Activated naive CD4-positive, alpha-beta T cell treated with anti-CD3 and anti-CD28 coated beads, Interleukin-2, amount 50 U/mL, for 72 hours (primary cell): ENCODE data around the gene BMF. TPM values are rescaled to one million over a fixed set of nuclear protein-coding genes. Genes with fewer than 3 reads are reported as not detected.
A peak's percentile ranks its signal among the peaks of the same experiment; 100 is the strongest.

Experiments
- ATAC-seq, 2 donors: fragments of 150-1000 bp; cut with Tn5 transposase; 2 replicates each; pipeline ENCODE4 v1.10.0; 2021; ENCODE audit warnings: mild to moderate bottlenecking in 2 of 2, moderate library complexity in 2 of 2
- DNase-seq, 2 donors: peaks; one replicate each; pipeline ENCODE4 v3.0.0; 2021 to 2022; ENCODE audit warnings: low spot score in 2 of 2
- H3K27ac Mint-ChIP-seq, 2 donors: one replicate each; pipeline ENCODE4 v1.8.0; 2022; ENCODE audit warnings: mild to moderate bottlenecking in 2 of 2, mixed read lengths in 2 of 2
- H3K36me3 Mint-ChIP-seq, 2 donors: one replicate each; pipeline ENCODE4 v1.8.0; 2022; ENCODE audit warnings: mixed read lengths in 2 of 2
- H3K9me3 Mint-ChIP-seq, 2 donors: one replicate each; pipeline ENCODE4 v1.8.0; 2022; ENCODE audit warnings: mixed read lengths in 2 of 2
- total RNA-seq, 2 donors: library from RNA; stranded (reverse); gene quantifications; one replicate each; pipeline ENCODE4 v1.2.3, GENCODE V29; 2022

Gene BMF
- total RNA-seq, 2 donors from 2014 or later, result 10.8 to 11.6 TPM

GRCh38 chr15:40097096-40097967, 11.3 kb downstream of the BMF start:
- H3K36me3 Mint-ChIP-seq, result peaks cover 0 to 5% of the 10 kb centered on the region in 2 donors
- no peak for DNase-seq

GRCh38 chr15:40096094-40096891, 12.4 kb downstream of the BMF start:
- Mint-ChIP-seq H3K36me3 (peaks cover 0 to 5% of the 10 kb centered on the region in 2 donors), H3K27ac (peak overlapping the region; percentile 89 to 97), H3K9me3 (no peaks in the 10 kb centered on the region)
- DNase-seq (no peak), ATAC-seq (peak in 1 of 2 donors; percentile 23)

More at GRCh38 chr15:40097096-40097967, 11.3 kb downstream of the BMF start:
- ATAC-seq, result no peak
- Mint-ChIP-seq H3K27ac (peak overlapping the region; percentile 89 to 97), H3K9me3 (no peaks in the 10 kb centered on the region)

DNA sequence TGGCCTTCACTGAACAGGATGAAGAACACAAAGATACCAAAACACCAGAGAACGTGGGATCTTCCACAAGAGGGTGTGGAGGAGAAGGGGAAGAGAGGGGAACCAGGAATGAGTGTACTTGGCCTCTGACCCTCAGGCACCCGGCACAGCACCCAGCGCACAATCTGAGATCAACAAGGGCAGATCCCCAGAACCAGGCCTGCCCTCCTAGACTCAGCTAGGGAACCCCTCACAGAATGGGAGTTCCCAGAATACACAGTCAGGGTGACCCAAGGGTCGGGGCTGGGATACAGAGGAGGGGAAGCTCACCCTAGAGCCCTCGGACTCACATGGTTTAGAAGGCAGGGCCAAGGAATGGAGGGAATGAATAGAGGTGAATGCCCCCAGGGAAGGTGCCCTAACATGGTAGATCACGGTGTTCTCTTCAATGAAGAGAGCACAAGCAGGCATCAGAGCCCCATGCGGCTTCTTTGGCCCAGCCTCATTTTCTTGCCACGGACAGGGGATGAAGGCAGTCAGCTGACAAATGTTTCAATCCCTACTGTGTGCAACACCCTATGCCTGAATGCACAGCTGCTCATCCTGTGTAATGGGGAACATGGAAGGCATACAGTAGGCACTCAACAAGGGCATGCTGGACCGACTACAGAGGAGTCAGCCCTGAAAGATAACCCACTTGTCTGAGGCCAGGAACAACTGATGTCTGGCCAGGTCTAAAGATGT, 13.1 kb downstream of the BMF start:
- ATAC-seq, result no peak
- no peak for DNase-seq
- Mint-ChIP-seq H3K27ac (peak overlapping the region; percentile 89 to 97), H3K9me3 (no peaks in the 10 kb centered on the region), H3K36me3 (peaks cover 0 to 5% of the 10 kb centered on the region in 2 donors)

- Mint-ChIP-seq H3K36me3 (peaks cover 0 to 5% of the 10 kb centered on the region in 2 donors), H3K27ac (peak overlapping the region in 1 of 2 donors; percentile 53), H3K9me3 (no peaks in the 10 kb centered on the region)
- ATAC-seq, result no peak
- DNase-seq, result no peak
Measured at GRCh38 chr15:40094156-40094555, 14.5 kb downstream of the BMF start.

DNA sequence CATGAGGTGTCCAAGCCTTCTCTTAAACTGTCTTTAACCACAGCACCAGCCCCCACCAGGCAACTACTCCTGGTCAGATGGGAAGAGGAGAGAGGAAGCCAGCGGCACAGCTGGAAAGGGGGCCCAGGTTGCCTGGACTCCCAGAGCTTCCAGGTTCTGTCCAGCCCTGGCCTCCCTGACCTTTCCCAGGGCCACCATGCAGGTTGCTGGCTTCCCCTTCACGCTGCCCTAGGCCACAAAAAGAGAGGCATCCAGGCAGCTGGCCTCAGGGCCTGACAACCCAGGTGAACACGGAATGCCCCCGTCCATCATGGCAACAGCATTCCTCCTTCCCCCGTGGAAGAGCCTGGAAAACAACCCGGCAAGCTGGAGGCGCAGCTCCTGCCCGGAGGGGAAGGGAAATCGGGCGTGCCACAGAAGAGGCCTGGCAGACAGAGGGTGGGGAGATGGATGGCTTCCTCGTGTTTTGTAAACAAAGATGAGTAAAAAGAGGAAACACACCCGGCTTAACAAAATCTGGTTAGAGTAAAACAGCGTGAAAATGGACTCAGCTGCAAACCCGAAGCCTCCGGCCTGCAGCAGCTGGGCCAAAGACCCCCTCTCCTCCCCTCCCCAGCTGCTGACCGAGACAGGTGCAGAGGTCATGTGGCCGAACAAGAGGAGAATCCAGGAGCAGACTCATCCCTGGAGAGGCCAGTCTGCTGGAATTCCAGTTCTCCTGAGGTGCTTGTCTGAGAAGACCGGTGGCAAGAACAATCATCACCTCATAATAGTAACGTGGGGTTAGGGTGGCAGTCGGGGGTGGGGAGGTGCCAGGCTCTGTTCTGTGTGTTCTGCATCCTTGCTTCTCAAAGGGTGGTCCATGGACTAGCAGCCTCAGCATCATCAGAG, 15.5 kb downstream of the BMF start:
- Mint-ChIP-seq H3K9me3 (no peaks in the 10 kb centered on the region), H3K36me3 (peaks cover 0 to 5% of the 10 kb centered on the region in 2 donors), H3K27ac (no peak overlapping the region)
- ATAC-seq (no peak), DNase-seq (no peak)

DNA sequence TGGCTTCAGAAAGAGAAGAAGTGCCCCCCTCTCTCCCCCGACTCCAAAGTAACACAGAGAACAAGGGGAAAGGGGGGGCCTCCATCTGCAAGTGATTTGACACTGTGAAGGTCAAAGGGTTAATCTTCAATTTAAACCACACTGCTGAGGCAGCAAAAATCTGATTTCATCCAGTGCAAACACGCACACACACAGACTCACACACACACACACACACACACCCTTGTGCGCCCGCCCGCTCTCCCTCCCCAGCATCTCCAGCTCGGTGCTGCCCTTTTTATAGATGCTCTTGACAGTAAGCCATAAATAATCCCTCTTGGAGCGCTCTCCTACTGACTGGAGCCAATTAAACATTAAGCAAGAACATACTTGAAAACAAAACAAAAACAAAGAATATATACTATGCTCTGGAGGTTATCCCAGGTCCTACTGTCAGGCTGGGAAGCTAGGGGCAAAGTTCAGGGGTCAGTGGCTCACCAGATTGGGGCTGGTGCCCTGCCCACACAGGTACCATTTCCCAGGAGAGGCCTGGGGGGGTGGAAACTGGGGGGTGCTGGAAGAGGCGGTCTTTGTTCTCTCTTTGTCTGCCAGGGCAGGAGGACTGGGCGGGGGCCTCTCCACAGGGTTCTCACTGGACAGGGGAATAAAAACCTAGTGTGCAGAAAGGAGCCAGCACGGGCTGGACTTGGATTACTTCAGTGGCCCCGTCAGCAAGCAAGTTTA, 16.3 kb downstream of the BMF start:
- Mint-ChIP-seq H3K9me3 (no peaks in the 10 kb centered on the region), H3K27ac (peak overlapping the region in 1 of 2 donors; percentile 28), H3K36me3 (peaks cover 0 to 5% of the 10 kb centered on the region in 2 donors)
- DNase-seq, result no peak
- ATAC-seq, result no peak

DNA sequence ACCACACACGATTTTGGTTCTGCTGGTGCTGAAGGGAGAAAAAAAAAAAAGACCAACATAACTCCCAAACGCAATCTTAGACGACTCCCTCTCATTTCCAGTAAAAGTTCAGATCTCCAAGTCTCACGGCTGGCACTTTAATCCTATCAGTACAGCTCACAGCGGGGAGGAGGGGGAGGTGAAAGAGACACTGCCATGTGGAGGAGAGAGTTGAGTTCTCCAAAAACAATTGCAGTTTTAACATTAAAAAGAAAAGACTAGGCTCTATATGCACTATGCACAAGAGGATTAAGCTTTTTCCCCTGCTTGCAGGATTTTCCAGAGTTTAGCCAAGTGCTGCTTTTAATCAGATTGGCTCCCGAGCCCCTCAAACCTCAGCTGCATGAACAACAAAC, 16.8 kb downstream of the BMF start:
- ATAC-seq (no peak), DNase-seq (no peak)
- Mint-ChIP-seq H3K9me3 (no peaks in the 10 kb centered on the region), H3K27ac (peak overlapping the region in 1 of 2 donors; percentile 28), H3K36me3 (peaks cover 0 to 3% of the 10 kb centered on the region in 2 donors)

- Mint-ChIP-seq H3K36me3 (no peaks in the 10 kb centered on the region), H3K27ac (no peak overlapping the region), H3K9me3 (no peaks in the 10 kb centered on the region)
- DNase-seq, result no peak
- ATAC-seq, result no peak
Measured at GRCh38 chr15:40090774-40091455, 17.8 kb downstream of the BMF start.

GRCh38 chr15:40088929-40089755, 19.5 kb downstream of the BMF start:
- no peak overlapping the region for H3K27ac Mint-ChIP-seq
- no peaks in the 10 kb centered on the region for H3K36me3 Mint-ChIP-seq
- ATAC-seq (no peak), DNase-seq (no peak)
- H3K9me3 Mint-ChIP-seq, result no peaks in the 10 kb centered on the region

- no peaks in the 10 kb centered on the region for H3K9me3 Mint-ChIP-seq
- H3K27ac Mint-ChIP-seq, result peak overlapping the region in 1 of 2 donors; percentile 30
- DNase-seq (no peak), ATAC-seq (no peak)
- no peaks in the 10 kb centered on the region for H3K36me3 Mint-ChIP-seq
Measured at GRCh38 chr15:40087991-40088928, 20.4 kb downstream of the BMF start.

GRCh38 chr15:40087068-40087810, 21.4 kb downstream of the BMF start:
- no peak for ATAC-seq
- Mint-ChIP-seq H3K27ac (no peak overlapping the region), H3K36me3 (no peaks in the 10 kb centered on the region)

DNA sequence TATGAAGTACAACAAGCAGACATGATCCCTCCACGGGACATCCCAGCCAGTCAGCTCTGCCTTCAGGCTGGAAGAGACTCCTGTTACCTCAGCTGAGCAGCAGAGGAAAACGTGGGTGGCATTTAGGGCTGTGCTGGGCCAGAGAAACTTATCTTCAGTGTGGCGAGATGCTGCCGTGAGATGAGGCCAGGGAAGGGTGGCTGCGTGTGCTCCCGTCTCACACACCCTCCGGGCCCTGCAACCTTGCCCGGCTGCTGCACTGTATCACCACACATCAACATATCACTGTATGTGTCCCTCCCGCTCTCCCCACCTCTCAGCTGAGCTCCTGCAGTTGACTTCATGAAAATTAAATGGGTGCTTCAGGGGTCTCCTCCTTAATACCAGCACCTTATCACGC, 23.4 kb downstream of the BMF start:
- ATAC-seq (no peak), DNase-seq (no peak)
- no peak overlapping the region for H3K27ac Mint-ChIP-seq
- H3K9me3 Mint-ChIP-seq, result no peaks in the 10 kb centered on the region
- H3K36me3 Mint-ChIP-seq, result peaks cover 0 to 5% of the 10 kb centered on the region in 2 donors

More at GRCh38 chr15:40087068-40087810, 21.4 kb downstream of the BMF start:
- no peaks in the 10 kb centered on the region for H3K9me3 Mint-ChIP-seq
- no peak for DNase-seq

GRCh38 chr15:40084650-40085049, 24.0 kb downstream of the BMF start:
- ATAC-seq (no peak), DNase-seq (no peak)
- Mint-ChIP-seq H3K9me3 (no peaks in the 10 kb centered on the region), H3K27ac (no peak overlapping the region), H3K36me3 (peaks cover 0 to 5% of the 10 kb centered on the region in 2 donors)
